MV-4-11 (cell line): Measurements from ENCODE around the gene TGM6.
A peak's percentile ranks its signal among the peaks of the same experiment; 100 is the strongest.

ENCODE experiments used
- DNase-seq: peaks from one replicate; lab custom pipeline; 2025; lab: John Stamatoyannopoulos, UW

TGM6 gene

DNA sequence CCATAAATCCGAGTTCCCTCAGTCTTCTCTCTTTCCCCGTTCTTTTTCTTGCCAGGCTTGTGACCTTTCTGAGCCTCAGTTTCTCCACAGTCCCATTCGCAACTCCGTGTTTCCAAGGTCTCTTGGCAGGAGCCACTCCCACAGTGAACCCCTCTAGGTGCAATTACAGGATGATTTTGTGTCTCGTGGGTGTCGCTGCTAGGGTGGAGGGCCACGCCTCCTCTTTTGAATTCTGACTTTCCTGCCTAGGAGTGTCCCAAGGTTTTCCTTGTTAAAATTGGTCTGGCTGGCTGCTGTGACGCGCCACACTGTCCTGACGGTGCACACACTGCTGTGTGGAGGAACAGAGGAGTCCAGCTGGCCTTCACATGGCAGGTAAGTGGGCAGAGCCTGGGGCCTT, at the start of gene TGM6:
TSS of gene TGM6 (plus strand) at position 301 of the 400 bp plus-strand sequence. CDS start at position 369, 68 bp downstream.
- DNase-seq: no peak

DNA sequence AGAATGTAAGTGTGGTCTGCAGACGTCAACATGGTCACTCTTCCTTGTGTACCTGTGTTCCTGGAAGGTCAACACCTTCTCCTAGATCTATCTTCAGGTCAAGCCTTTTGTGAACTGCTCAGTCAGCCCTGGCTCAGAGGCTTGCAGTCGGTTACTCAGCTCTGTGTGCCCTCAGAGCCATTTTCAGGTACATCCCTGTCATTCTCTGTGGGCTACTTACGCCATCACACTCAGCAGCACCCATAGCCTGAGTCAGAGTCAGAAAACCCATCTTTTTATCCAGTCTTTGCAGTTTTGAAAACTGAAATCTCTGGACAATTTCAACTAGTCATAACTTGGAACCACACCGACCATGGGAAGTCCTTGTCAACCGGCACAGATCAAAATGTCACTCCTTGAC, 49.6 kb upstream of the TGM6 start:
- DNase-seq: no peak

DNA sequence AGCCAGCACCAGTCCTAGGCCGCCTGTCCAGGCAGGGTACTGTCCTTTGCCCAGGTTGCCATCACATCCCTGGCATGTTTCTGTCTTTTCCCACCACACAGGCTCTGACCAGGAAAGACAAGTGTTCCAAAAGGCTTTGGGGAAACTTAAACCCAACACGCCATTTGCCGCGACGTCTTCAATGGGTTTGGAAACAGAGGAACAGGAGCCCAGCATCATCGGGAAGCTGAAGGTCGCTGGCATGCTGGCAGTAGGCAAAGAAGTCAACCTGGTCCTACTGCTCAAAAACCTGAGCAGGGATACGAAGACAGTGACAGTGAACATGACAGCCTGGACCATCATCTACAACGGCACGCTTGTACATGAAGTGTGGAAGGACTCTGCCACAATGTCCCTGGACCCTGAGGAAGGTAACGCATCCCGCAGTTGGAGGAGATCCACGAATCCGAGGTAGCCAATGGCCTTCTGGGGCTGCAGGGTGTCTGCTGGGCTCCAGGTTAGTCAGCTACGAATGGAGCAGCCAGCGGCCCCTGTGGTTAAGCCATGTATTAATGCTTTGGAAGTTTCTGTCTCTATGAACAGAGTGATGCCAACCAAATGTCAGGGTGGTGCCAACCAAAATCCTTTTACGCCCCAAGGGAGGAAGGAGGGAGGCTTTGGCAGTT, 48.7 kb upstream of the TGM6 start:
- no peak for DNase-seq

DNA sequence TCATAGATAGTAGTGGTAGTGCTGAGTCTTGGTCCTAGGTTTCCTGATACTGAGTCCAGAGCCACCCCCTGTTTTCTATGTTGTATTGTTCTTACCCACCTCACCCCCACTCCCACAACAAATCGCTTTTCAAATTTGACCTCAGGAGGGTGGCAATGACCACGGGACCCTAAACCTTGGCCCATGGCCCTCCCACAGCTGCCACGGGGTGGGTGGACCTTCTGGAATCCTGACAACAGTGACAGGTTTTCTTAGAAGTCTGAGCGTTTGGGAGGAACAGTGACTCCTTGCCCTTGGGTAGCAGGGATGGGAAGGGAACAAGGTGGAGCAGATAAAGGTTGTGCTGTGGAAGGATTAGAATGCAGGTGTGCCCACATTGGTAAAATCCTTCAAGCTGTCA, 48.0 kb upstream of the TGM6 start:
- no peak for DNase-seq

DNA sequence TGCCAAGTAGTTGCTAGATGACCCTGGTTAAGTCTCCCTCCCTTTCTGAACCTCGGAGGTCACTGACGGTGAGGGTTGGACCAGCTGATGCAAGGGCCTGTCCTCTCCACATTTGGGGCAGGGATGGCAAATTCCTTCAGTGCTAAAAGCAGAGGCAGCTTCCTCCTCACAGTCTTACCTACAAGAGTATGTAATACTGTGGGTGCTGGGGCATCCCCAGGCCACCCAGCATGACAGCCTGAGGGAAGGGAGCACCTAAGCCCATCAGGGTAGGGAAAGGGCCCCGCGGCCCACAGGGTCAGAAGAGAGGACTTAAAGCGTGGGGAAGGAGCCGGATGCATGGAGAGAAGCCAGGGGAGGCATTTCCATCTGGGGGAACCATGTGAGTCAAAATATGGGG, 46.9 kb upstream of the TGM6 start:
- no peak for DNase-seq

DNA sequence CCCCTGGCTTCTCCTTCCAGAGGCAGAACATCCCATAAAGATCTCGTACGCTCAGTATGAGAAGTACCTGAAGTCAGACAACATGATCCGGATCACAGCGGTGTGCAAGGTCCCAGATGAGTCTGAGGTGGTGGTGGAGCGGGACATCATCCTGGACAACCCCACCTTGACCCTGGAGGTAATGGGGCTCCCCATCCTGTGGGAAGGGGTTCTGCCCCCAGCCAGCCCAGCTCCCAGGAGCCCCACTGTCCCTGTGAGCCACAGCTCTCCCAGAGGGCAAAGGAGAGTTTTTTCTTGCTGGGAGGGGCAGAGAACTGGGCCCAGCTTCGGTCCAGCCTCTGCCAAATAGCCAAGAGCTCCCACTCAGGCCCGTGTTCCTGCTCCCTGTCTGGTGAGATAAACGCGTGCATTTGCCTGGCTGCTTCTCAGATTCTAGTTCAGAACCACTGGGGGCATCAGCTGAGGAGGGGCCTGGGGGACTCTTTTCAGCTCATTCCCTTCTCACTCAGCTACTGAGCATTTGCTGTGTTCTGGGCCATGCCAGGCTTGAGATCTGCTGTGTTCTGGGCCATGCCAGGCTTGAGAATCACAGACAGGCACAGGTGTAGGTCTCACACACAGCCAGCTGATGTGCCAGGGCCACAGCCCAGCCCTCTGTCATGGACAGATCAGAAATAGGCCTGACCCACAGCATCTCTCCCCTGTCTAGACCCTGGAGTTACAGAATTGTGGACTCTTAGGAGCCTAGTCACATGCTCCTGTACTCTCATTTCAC, 45.4 kb upstream of the TGM6 start:
- DNase-seq: no peak

DNA sequence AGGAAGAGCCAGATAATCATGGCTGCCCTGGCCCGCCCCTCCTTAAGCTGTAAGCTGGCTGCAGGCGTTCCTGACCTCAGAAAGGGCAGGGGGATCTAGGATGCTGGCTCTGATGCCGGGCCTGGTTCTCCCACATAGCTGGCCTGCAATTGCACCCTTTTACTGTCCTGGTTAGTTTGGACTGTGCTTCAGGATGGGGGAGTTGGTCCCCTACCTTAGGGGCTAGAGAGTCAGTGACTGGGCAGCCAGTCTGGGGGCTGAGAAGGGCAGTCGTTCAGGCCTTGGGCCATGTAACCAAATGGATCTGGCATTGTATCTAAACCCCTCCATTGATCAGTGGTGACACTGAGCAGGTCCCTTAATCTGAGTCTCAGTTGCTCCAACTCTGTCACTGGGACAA, 44.2 kb upstream of the TGM6 start:
- no peak for DNase-seq

DNA sequence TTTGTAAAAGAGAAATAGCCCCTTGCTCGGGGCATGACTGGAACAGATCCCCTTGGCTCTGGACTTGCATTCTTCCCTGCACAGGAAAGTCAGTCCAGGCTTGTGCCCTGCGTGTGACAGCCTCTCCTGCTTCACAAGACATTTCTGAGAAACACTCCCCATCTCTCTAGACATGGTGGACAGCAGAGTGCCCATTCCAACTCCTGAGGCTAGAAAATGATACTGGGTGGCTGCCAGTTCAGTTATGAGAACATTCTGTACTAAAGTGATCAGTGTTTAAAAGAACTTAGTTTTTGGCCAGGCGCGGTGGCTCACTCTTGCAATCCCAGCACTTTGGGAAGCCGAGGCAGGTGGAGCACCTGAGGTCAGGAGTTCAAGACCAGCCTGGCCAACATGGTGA, 43.6 kb upstream of the TGM6 start:
- no peak for DNase-seq

DNA sequence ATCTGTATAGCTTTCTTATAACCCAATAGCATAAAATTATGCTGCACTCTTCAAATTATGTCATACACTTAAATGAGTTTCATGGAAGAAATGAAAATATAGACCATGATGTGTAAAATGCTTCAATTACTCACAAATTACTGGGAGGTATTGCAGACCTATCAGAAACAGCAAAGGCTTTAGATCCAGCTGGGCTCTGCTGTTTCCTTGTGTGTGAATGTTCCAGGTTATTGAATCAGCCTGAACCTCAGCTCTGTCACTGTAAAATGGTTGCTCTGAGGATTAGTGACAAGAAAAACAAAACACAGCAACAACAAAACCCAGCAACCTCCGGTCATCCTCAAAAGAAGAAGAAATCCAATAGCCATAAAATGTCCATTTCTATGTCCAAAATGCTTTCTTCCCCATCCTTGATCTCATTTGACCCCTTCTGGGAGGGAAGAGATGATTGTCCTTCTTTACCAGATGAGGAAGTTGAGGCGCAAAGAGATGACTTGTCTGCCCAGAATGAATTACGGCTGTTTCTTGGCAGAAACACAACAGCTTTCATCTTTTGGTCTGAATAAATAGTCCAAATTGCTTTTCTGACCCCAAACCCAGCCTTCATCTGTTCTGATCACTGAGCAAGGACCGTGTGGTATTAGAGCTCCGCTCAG, 42.2 kb upstream of the TGM6 start:
- peak; percentile 61 for DNase-seq

DNA sequence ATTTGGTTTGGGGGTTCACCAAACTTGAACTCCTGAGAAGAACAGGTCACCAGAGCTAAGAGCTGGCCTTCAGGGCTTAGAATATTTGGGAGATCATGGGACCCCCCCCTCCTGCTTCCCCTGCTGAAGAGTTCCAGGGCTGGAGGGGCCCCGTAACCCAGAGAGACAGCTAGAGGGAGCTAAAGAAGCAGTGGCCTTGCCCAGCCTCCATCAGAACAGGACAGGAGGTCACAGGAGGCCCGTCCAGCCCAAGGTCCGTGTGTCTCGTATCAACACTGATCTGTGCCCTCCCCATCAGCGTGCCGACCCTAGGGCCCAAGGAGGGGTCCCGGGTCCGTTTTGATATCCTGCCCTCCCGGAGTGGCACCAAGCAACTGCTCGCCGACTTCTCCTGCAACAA, 40.6 kb upstream of the TGM6 start:
- no peak for DNase-seq

DNA sequence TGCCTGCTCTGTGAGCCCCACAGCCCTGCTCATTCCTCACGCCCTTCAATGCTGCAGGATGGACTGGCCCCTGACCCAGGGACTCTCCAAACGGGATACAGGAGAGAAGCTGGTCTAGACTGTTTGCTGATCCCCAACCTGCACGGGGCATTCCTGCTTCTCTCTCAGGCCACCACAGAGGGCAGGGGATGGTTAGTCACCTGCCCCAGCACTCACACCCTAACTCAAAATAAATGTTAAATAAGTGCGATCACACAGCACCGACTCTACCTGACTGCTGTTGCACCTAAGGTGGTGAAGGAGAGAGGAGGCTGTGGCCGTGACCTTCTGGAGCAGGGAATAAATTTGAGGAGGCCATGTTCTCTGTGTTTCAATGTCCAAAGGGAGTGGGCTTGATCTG, 39.9 kb upstream of the TGM6 start:
- no peak for DNase-seq

DNA sequence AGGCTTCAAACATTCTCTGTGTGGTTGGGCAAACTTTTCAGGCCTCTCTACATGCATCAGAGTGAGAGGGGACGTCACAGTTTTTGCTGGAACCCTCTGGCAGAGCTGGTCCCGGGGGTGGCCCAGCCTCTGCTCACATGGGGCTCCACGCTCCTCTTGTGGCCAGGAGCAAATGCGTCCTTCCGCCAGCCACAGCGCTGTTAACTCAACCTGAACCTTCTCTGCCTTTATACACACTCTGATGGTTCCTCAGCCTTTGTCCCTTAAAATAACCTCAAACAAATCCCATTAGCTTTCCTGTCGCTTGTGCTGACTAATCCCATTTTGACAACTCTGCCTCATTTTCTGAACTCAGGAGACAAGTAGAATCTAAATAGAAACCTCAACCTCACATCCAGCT, 39.4 kb upstream of the TGM6 start:
- DNase-seq: no peak

DNA sequence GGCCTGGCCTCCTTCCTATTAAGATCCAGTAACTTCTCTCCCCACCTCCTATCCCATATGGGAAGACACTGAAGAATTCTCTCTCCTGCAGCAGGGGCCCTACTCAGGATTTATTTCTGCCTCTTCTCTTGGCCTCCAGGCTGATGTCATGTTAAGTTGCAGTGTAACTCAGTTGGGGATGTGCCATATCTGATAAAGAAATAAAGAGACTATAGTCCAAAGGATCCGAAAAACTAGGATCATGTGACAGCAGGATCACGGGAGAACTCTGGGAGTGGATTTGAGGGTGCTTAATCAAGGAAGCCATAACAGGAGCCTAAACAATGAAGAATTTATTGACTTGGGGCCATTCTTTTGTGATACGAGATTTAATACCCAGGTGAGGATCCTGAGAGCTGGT, 38.5 kb upstream of the TGM6 start:
- no peak for DNase-seq

DNA sequence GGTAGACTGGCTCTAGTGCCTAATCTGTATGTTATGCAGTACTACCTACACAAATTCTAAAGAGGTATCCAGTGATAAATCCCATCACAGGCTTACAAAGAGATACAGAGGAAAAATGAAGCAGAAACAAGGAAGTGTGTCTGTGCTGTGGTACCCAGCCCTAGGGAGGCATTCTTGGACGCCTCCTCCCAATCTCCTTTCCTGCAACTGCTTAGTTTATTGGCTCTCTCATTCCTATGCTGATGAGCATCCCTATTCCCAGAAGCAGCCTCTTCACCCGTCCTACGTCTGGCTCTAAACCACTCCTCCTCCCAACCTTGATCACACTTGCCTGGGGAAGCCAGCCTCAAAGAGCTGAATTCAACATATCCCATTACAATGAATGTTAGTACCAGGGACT, 34.5 kb upstream of the TGM6 start:
- no peak for DNase-seq

DNA sequence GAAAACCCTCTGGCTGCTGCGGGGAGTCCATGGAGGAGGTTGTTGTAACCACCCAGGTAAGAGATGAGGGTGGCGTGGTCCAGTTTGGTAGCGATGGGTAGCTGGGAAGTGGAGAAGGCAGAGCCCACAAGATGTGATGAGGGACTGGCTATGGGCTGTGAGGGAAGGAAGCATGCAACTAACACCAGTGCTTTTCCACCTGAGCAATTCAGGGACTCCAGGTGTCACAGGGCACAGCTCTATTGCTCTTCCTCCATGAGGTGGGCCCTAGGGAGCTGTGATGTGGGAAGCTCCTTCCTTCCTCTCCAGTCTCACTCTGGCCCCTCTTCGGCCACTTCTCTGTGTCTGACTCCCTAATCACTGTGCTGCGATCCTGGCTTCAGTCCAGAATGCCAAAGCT, 32.4 kb upstream of the TGM6 start:
- no peak for DNase-seq

DNA sequence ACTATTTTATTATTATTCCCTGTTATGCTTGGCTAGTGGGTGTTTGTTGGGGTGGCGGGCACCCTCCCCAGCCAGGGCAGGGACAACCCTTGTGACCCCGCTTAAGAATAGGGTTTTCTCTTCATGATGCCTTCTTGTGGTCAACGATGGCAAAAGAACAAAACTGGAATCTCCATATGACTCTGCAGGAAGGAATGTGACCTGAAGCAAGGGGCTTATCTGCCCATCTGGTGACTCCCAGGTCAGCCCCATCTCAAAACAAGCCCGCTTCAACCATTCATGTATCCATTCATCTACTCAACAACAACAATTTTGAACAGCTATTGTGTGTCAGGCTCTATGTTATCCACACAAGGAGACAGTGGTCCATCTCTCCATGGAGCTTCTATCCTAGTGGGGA, 30.9 kb upstream of the TGM6 start:
- no peak for DNase-seq

DNA sequence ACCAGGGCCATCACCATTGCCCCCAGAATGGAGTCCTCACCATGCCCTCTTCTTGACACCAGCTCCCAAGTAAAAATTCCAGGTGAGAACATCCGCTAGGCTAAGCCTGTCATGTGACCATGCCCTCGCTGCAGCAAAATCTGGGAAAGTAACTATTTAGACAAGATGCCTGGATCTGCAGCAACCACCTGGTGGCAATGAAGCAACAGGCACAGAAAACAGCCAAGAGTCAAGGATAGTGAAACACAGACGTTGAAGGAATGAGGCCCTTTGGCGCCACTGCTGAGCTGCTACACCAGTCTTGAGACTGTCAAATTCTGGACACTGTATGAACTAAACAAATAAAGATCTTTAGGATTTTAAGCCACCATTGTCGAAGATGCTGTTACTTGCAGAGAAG, 30.1 kb upstream of the TGM6 start:
- DNase-seq: no peak

DNA sequence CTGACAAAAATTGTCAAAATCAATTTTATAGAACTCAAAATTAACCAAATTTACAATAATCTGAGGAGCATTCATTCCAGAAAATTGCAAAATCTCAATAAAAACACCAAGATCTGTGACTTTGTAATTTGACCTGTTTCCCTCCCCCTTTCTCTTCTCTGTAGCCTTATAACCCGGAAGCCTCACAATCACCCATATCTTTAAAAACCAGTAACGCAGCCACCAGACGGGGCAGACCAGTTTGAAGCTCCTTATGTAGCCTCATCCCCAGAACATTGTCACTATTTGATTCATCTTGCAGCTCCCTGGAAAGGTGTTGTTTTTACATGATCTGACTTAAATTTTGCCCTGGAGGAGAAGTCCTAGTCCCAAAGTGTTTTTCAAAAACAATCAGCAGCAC, 27.5 kb upstream of the TGM6 start:
- DNase-seq: peak; percentile 52

DNA sequence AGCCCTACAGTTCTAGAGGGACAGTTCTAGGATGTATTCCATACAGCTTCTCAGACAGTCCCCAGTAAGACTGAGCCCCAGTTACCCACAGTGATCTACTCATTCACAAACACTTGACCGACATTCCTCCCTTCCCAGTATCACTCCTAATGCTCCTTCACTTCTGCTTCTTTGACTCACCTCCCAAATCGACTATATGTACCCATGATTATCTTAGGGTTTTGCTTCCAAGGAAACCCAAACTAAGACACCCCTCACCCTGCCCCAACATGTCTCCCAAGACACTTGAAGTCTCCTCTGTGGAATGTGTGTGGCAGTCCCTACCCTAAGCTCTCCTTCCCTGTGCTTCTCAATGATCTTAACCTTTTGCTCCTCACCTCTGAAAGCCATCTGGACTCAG, 23.6 kb upstream of the TGM6 start:
- DNase-seq: no peak

DNA sequence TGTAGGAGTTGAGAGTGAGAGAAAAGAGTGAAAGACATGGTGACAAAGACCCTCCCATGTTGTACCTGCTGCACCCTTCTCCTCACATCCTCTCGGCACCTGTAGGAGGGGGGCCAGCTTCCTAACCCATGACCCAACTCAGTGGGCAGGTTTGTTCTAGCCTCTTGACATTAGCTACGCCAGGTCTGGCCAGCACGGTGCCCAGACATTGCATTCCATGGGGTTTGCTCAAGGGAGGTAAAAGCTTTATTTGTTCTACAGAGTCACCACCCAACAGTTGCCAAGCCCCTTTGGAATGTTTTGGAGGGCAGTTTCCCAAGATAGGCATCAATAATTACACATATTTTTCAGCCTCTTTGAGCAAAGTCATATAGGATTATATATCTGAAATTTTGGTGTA, 22.7 kb upstream of the TGM6 start:
- no peak for DNase-seq

DNA sequence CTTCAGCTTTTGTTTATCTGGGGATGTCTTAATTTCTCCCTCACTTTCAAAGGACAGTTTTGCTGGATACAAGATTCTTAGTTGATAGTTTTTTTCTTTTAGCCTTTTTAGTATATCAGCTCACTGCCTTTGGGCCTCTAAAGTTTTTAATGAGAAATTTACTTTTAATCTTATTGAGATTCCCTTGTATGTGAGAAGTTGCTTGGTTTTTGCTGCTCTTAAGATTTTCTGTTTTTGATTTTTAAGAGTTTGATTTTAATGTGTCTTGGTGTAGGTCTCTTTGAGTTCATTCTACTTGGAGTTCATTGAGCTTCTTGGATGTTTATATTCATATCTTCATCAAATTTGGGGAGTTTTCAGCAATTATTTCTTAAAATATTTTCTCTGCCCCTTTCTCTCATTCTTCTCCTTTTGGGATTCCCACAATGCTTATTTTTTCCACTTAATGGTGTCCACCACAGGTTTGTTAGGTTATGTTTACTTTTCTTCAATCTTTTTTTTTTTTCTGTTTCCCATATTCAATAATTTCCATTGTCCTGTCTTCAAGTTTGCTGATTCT, 19.6 kb upstream of the TGM6 start:
- DNase-seq: no peak

DNA sequence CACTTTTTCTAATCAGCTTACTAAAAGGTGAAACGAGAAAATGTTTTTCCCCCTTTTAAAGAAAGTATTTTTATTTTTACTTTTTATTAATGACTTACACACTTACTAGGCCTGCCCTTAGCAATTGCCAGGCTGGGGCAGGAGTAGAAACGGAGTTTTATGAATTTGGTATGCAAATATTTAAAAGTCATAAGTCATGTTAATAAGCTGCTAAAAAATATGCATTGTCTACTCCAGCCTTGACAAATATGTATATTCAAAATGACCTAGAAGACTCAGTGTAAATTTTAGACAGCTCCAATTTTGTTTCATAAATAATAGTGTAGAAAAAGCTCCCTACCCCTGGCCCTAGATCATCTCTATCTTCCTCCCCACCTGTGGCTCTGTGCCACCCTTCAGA, 17.5 kb upstream of the TGM6 start:
- DNase-seq: no peak

DNA sequence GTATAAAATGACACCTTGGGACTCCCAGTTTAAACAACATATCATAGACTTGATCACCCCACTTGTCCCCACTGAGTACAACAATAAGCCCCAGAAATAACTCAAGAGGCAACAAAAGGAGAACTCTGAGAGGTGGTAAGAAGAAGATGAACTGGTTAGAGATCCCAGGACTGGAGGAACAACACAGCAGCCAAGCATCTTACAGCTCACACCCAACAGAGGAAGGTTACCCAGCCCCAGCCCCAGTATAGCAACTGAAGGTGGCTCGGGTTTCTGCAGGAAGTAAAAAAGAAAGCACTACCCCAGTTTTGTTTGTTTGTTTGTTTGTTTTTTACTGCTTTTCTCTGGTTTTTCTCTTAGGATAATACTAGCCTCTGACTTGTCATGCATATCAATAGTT, 17.1 kb upstream of the TGM6 start:
- DNase-seq: no peak
